Keratinocyte (primary cell): ENCODE measurements around the gene DES. TPM values are rescaled to one million over a fixed set of nuclear protein-coding genes. Genes with fewer than 3 reads are reported as not detected.
"Not testable (repeated sequence)": the region's sequence is repeated elsewhere in the genome, so short reads cannot be mapped to it uniquely, and the experiment has no call there.

Experiments
- DNase-seq: peaks from one replicate; pipeline ENCODE4 v3.0.0-alpha.2; 2011; ENCODE audit warnings: low read depth, missing footprints, low spot score
- FAIRE-seq: peaks from 2 replicates; lab custom pipeline; 2011; peaks lifted over from hg19 to GRCh38; lab: Jason Lieb, UNC
- H2AFZ ChIP-seq: 2 replicates; pipeline ENCODE4 v1.6.0; 2012; ENCODE audit warnings: low read length, control low read depth, inconsistent platforms; ENCODE audit not compliant: control insufficient read depth
- H3K27ac ChIP-seq: 2 replicates; pipeline ENCODE4 v1.5.1; 2011; ENCODE audit warnings: low read length; ENCODE audit not compliant: control insufficient read depth, insufficient read depth
- H3K27me3 ChIP-seq: 3 replicates; pipeline ENCODE4 v1.6.0; 2011; ENCODE audit warnings: low read length; ENCODE audit not compliant: control insufficient read depth, insufficient read depth; ENCODE audit errors: extremely low read depth
- H3K36me3 ChIP-seq, 2 experiments: 2 replicates in 1 of 2; 3 replicates in 1 of 2; pipeline ENCODE4 v1.5.1; 2011; ENCODE audit warnings: low read length in 2 of 2, mild to moderate bottlenecking in 1 of 2; ENCODE audit not compliant: control insufficient read depth in 2 of 2, insufficient read depth in 2 of 2; ENCODE audit errors: extremely low read depth in 1 of 2
- H3K4me1 ChIP-seq: 3 replicates; pipeline ENCODE4 v1.5.1; 2011; ENCODE audit warnings: low read length; ENCODE audit not compliant: control insufficient read depth, insufficient read depth; ENCODE audit errors: extremely low read depth
- H3K4me2 ChIP-seq: 3 replicates; pipeline ENCODE4 v1.6.0; 2011; ENCODE audit warnings: low read depth, low read length; ENCODE audit not compliant: control insufficient read depth, insufficient read depth; ENCODE audit errors: extremely low read depth
- H3K4me3 ChIP-seq, 3 experiments: fragments of 200-600 bp in 1 of 3; sonication (generic) in 1 of 3; 2 replicates in 2 of 3; 3 replicates in 1 of 3; pipeline ENCODE4 v1.5.1; 2011 to 2016; ENCODE audit warnings: low read length in 3 of 3, mild to moderate bottlenecking in 3 of 3, control low read depth in 2 of 3, inconsistent platforms in 1 of 3, low read depth in 1 of 3, mixed read lengths in 1 of 3, mixed run types in 1 of 3, moderate library complexity in 1 of 3; ENCODE audit not compliant: control insufficient read depth in 2 of 3, insufficient read depth in 2 of 3; ENCODE audit errors: extremely low read depth in 1 of 3
- H3K79me2 ChIP-seq: 2 replicates; pipeline ENCODE4 v1.6.0; 2012; ENCODE audit warnings: low read length; ENCODE audit not compliant: control insufficient read depth, insufficient read depth
- H3K9ac ChIP-seq: 3 replicates; pipeline ENCODE4 v1.6.0; 2011; ENCODE audit warnings: low read length; ENCODE audit not compliant: control insufficient read depth, insufficient read depth; ENCODE audit errors: extremely low read depth
- H3K9me1 ChIP-seq: 3 replicates; pipeline ENCODE4 v1.6.0; 2011; ENCODE audit warnings: low read length; ENCODE audit not compliant: control insufficient read depth, insufficient read depth; ENCODE audit errors: extremely low read depth
- H3K9me3 ChIP-seq: 2 replicates; pipeline ENCODE4 v1.5.1; 2012; ENCODE audit warnings: low read depth, low read length; ENCODE audit not compliant: control insufficient read depth
- H4K20me1 ChIP-seq: 3 replicates; pipeline ENCODE4 v1.6.0; 2011; ENCODE audit warnings: low read length; ENCODE audit not compliant: control insufficient read depth, insufficient read depth; ENCODE audit errors: extremely low read depth
- CTCF ChIP-seq, 3 experiments: IDR thresholded peaks in 1 of 3; conservative IDR thresholded peaks in 1 of 3; optimal IDR thresholded peaks in 1 of 3; 2 replicates in 2 of 3; 3 replicates in 1 of 3; pipeline versions ENCODE3 to v1.5.1; 2011; ENCODE audit warnings: low read length in 3 of 3, mild to moderate bottlenecking in 3 of 3, moderate library complexity in 2 of 3, control low read depth in 1 of 3, inconsistent platforms in 1 of 3; ENCODE audit not compliant: insufficient read depth in 2 of 3; ENCODE audit errors: extremely low read depth in 1 of 3
- EZH2 ChIP-seq: IDR thresholded peaks from one replicate; pipeline ENCODE4 v1.6.1; 2012; ENCODE audit warnings: inconsistent platforms, mild to moderate bottlenecking, low read length, moderate library complexity
- dilution Hi-C: fragments of 300-500 bp; cut with MboI; formaldehyde crosslinking; loops from one replicate; pipeline ENCODE4 v1.7.0; 2020; ENCODE audit warnings: low sequenced_read_pairs; ENCODE audit not compliant: extremely low pct_ligation_motif_present
- polyA plus RNA-seq, 5 experiments: library from polyadenylated mRNA; depleted of rRNA in 3 of 5; stranded (reverse) in 3 of 5; stranded (forward) in 1 of 5; unstranded in 1 of 5; fragments of >200 nt; gene quantifications; 1 replicate in 1 of 5; 2 replicates in 3 of 5; 3 replicates in 1 of 5; pipeline versions ENCODE4 v1.2.1 to v1.2.3, GENCODE V29; 2011 to 2012; ENCODE audit warnings: missing spikeins in 2 of 5, low read depth in 1 of 5, low replicate concordance in 1 of 5

The DES gene
- polyA plus RNA-seq, 1 donor (not counting 4 experiments of a cell fraction or from before 2014, with no cell fraction given) = not detected

GRCh38 chr2:219406861-219407230 lies 11.3 kb upstream of the DES start:
- FAIRE-seq (no peak), DNase-seq (no peak)
- Histone ChIP-seq H3K79me2 (no peaks in the 10 kb centered on the region), H3K4me2 (no peak overlapping the region), H3K9ac (no peak overlapping the region), H2AFZ (no peak overlapping the region), H3K4me3 (no peak overlapping the region), H3K4me1 (peaks cover 3% of the 10 kb centered on the region), H4K20me1 (no peaks in the 10 kb centered on the region), H3K36me3 (no peaks in the 10 kb centered on the region), H3K9me3 (no peaks in the 10 kb centered on the region), H3K9me1 (no peaks in the 10 kb centered on the region), H3K27ac (no peak overlapping the region), H3K27me3 (peaks cover 4% of the 10 kb centered on the region)
- TF ChIP-seq EZH2 = no peak
- TF ChIP-seq CTCF (optimal IDR thresholded peaks at IDR 0.05 in 1 of 3, IDR thresholded peaks at IDR 0.05 in 1 of 3, conservative IDR thresholded peaks at IDR 0.05 in 1 of 3; ENCODE audit: extremely low read depth in 1 of 3, insufficient read depth in 2 of 3, low read length in 3 of 3) = no peak
- dilution Hi-C loops = no loop called here

- H3K4me3 ChIP-seq, H3K9me3 ChIP-seq, H3K79me2 ChIP-seq, H3K36me3 ChIP-seq, H3K9me1 ChIP-seq, H3K27ac ChIP-seq, H3K9ac ChIP-seq, FAIRE-seq, DNase-seq, H3K27me3 ChIP-seq, H4K20me1 ChIP-seq, dilution Hi-C loops, H2AFZ ChIP-seq, H3K4me1 ChIP-seq, H3K4me2 ChIP-seq: not testable (repeated sequence)
Measured at GRCh38 chr2:219407343-219407742, 10.8 kb upstream of the DES start.

GRCh38 chr2:219408204-219408603 lies 10.0 kb upstream of the DES start:
- Histone ChIP-seq H3K9me1 (no peaks in the 10 kb centered on the region), H3K9ac (no peak overlapping the region), H4K20me1 (no peaks in the 10 kb centered on the region), H3K27me3 (peaks cover 4% of the 10 kb centered on the region), H2AFZ (no peak overlapping the region), H3K79me2 (no peaks in the 10 kb centered on the region), H3K4me1 (no peaks in the 10 kb centered on the region), H3K9me3 (peaks cover 2% of the 10 kb centered on the region), H3K27ac (no peak overlapping the region), H3K4me2 (no peak overlapping the region), H3K4me3 (no peak overlapping the region), H3K36me3 (no peaks in the 10 kb centered on the region)
- DNase-seq = no peak
- no peak for TF ChIP-seq EZH2
- TF ChIP-seq CTCF (optimal IDR thresholded peaks at IDR 0.05 in 1 of 3, IDR thresholded peaks at IDR 0.05 in 1 of 3, conservative IDR thresholded peaks at IDR 0.05 in 1 of 3; ENCODE audit: extremely low read depth in 1 of 3, insufficient read depth in 2 of 3, low read length in 3 of 3) = no peak
- no peak for FAIRE-seq
- dilution Hi-C loops = no loop called here
